ENCODE results near the gene RET.

- TF ChIP-seq POLR2AphosphoS5 (IDR thresholded peaks at IDR 0.05; ENCODE audit: borderline replicate concordance, low read depth, low read length) (no peak), EZH2 (IDR thresholded peaks at IDR 0.05) (no peak)
Observed at GRCh38 chr10:43044448-43044921, 32.4 kb upstream of the RET start.
